MM.1S (cell line): ENCODE data around the gene SECISBP2.

Experiments
- EZH2 ChIP-seq: fragments of 300-600 bp; sonication (generic); optimal IDR thresholded peaks from 2 replicates; pipeline ENCODE3; 2017; ENCODE audit warnings: low read depth, mild to moderate bottlenecking, antibody characterized with exemption, low read length, mixed read lengths
- EZH2phosphoT487 ChIP-seq: fragments of 300-600 bp; sonication (generic); IDR thresholded peaks from 2 replicates; pipeline ENCODE4 v1.6.1; 2018; ENCODE audit warnings: antibody characterized with exemption, low read length
- TF ChIP-seq, protein P1 (sequence below): fragments of 300-600 bp; sonication (generic); IDR thresholded peaks from 2 replicates; pipeline ENCODE4 v1.5.1; 2016; ENCODE audit warnings: antibody characterized with exemption, low read length, mixed read lengths

- TF ChIP-seq, protein P1, sequence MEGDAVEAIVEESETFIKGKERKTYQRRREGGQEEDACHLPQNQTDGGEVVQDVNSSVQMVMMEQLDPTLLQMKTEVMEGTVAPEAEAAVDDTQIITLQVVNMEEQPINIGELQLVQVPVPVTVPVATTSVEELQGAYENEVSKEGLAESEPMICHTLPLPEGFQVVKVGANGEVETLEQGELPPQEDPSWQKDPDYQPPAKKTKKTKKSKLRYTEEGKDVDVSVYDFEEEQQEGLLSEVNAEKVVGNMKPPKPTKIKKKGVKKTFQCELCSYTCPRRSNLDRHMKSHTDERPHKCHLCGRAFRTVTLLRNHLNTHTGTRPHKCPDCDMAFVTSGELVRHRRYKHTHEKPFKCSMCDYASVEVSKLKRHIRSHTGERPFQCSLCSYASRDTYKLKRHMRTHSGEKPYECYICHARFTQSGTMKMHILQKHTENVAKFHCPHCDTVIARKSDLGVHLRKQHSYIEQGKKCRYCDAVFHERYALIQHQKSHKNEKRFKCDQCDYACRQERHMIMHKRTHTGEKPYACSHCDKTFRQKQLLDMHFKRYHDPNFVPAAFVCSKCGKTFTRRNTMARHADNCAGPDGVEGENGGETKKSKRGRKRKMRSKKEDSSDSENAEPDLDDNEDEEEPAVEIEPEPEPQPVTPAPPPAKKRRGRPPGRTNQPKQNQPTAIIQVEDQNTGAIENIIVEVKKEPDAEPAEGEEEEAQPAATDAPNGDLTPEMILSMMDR, result no peak
- TF ChIP-seq EZH2, result no peak
- no peak for TF ChIP-seq EZH2phosphoT487
These were observed 29.4 kb downstream of the SECISBP2 start for GRCh38 chr9:89347651-89348050.
